GM21529 (cell line): ENCODE data around the gene ACE.
"Not testable (repeated sequence)": the region's sequence is repeated elsewhere in the genome, so short reads cannot be mapped to it uniquely, and the experiment has no call there.

Experiments used
- ATAC-seq: cut with Tn5 transposase; IDR thresholded peaks from one replicate; pipeline ENCODE4 v1.9.1; 2021; ENCODE audit not compliant: unreplicated experiment

The ACE gene

GRCh38 chr17:63443053-63443452 is 33.8 kb upstream of the ACE start:
- ATAC-seq = no peak

- no peak for ATAC-seq
Measured at GRCh38 chr17:63444457-63444856, 32.4 kb upstream of the ACE start.

- ATAC-seq = no peak
Measured at GRCh38 chr17:63445065-63445464, 31.8 kb upstream of the ACE start.

- peak; percentile 24 for ATAC-seq
Measured at GRCh38 chr17:63445571-63445953, 31.3 kb upstream of the ACE start.

- ATAC-seq = peak; percentile 63
Measured at GRCh38 chr17:63445954-63446752, 30.7 kb upstream of the ACE start, which contains the start of gene CYB561. Gene CYB561 (minus strand): TSS chr17:63446306. CDS start chr17:63437547, 8,759 bp downstream.

GRCh38 chr17:63446753-63447470 is 29.9 kb upstream of the ACE start:
- ATAC-seq = peak; percentile 30

GRCh38 chr17:63447471-63448009 is 29.3 kb upstream of the ACE start:
- ATAC-seq = no peak

- no peak for ATAC-seq
Measured at GRCh38 chr17:63448655-63449054, 28.2 kb upstream of the ACE start.

GRCh38 chr17:63450551-63450950 is 26.3 kb upstream of the ACE start:
- ATAC-seq = no peak

- ATAC-seq = no peak
Measured at GRCh38 chr17:63451150-63451549, 25.7 kb upstream of the ACE start.

GRCh38 chr17:63452046-63452961 is 24.6 kb upstream of the ACE start:
- ATAC-seq = no peak

- ATAC-seq = no peak
Measured at GRCh38 chr17:63452962-63453551, 23.8 kb upstream of the ACE start.

GRCh38 chr17:63454357-63454756 is 22.5 kb upstream of the ACE start:
- not testable (repeated sequence) for ATAC-seq

GRCh38 chr17:63454915-63455314 is 21.9 kb upstream of the ACE start:
- ATAC-seq = no peak

GRCh38 chr17:63455417-63455816 is 21.4 kb upstream of the ACE start:
- no peak for ATAC-seq

GRCh38 chr17:63458478-63458877 is 18.4 kb upstream of the ACE start:
- no peak for ATAC-seq

- no peak for ATAC-seq
Measured at GRCh38 chr17:63460018-63460417, 16.8 kb upstream of the ACE start.

GRCh38 chr17:63463771-63464170 is 13.1 kb upstream of the ACE start:
- ATAC-seq = no peak

- no peak for ATAC-seq
Measured at GRCh38 chr17:63464691-63465236, 12.1 kb upstream of the ACE start.

GRCh38 chr17:63468099-63468498 is 8.8 kb upstream of the ACE start:
- not testable (repeated sequence) for ATAC-seq
